Endothelial cell of umbilical vein (primary cell): ENCODE data around the gene COX8A. TPM values are rescaled to one million over a fixed set of nuclear protein-coding genes. Genes with fewer than 3 reads are reported as not detected.

ENCODE experiments used
- BruUV-seq: library from RNA; stranded (reverse); fragments of 400-500 nt; replicated peaks from 2 replicates; lab custom pipeline; 2021; lab: Mats Ljungman, UMichigan
- CTCF ChIA-PET: fragments of 300-600, 350-600 bp; sonication (Branson Sonifier 250); formaldehyde crosslinking; loops from one replicate; lab custom pipeline; 2021; ENCODE audit warnings: antibody characterized with exemption, inconsistent platforms; lab: Charles Lee
- POLR2A ChIA-PET: fragments of 300-600, 350-600 bp; sonication (Branson Sonifier 250); formaldehyde crosslinking; loops from one replicate; lab custom pipeline; 2021; ENCODE audit warnings: antibody characterized with exemption, inconsistent platforms; lab: Charles Lee
- DNase-seq: peaks from one replicate; pipeline ENCODE4 v3.0.0-alpha.2; 2011; ENCODE audit warnings: low read depth, low spot score
- FAIRE-seq: peaks from 2 replicates; lab custom pipeline; 2011; peaks lifted over from hg19 to GRCh38; lab: Jason Lieb, UNC
- H2AFZ ChIP-seq: 2 replicates; pipeline ENCODE4 v1.6.0; 2012; ENCODE audit warnings: low read depth, low read length, control low read depth, inconsistent platforms
- H3K27ac ChIP-seq: 2 replicates; pipeline ENCODE4 v1.5.1; 2011; ENCODE audit warnings: low read depth, mild to moderate bottlenecking, control low read depth, low read length, moderate library complexity; ENCODE audit not compliant: insufficient read depth
- H3K27me3 ChIP-seq, 2 experiments: 2 replicates each; pipeline versions ENCODE4 v1.6.0 to v1.6.1; 2011; ENCODE audit warnings: low read length in 2 of 2, mixed read lengths in 1 of 2; ENCODE audit not compliant: control insufficient read depth in 2 of 2, insufficient read depth in 2 of 2
- H3K36me3 ChIP-seq, 2 experiments: 2 replicates in 1 of 2; 3 replicates in 1 of 2; pipeline ENCODE4 v1.5.1; 2011; ENCODE audit warnings: low read length in 2 of 2, mild to moderate bottlenecking in 1 of 2, moderate library complexity in 1 of 2; ENCODE audit not compliant: control insufficient read depth in 2 of 2, insufficient read depth in 2 of 2; ENCODE audit errors: extremely low read depth in 1 of 2
- H3K4me1 ChIP-seq: 3 replicates; pipeline ENCODE4 v1.5.1; 2011; ENCODE audit warnings: mild to moderate bottlenecking, low read length; ENCODE audit not compliant: control insufficient read depth, insufficient read depth; ENCODE audit errors: extremely low read depth
- H3K4me2 ChIP-seq: 2 replicates; pipeline ENCODE4 v1.6.1; 2011; ENCODE audit warnings: low read length, control low read depth, mixed read lengths; ENCODE audit not compliant: insufficient read depth
- H3K4me3 ChIP-seq, 3 experiments: fragments of 200-600 bp in 1 of 3; sonication (generic), shearing (Covaris generic) in 1 of 3; replicated peaks in 1 of 3; 2 replicates each; pipeline ENCODE4 v1.5.1; 2011 to 2016; ENCODE audit warnings: control low read depth in 3 of 3, low read length in 3 of 3, mild to moderate bottlenecking in 2 of 3, inconsistent platforms in 1 of 3, low read depth in 1 of 3, moderate library complexity in 1 of 3; ENCODE audit not compliant: insufficient read depth in 1 of 3
- H3K79me2 ChIP-seq: 2 replicates; pipeline ENCODE4 v1.6.0; 2012; ENCODE audit warnings: low read length, inconsistent platforms; ENCODE audit not compliant: control insufficient read depth, insufficient read depth
- H3K9ac ChIP-seq: replicated peaks from 2 replicates; pipeline ENCODE3; 2011; ENCODE audit warnings: low read length, control low read depth; ENCODE audit not compliant: insufficient read depth; ENCODE audit errors: extremely low read depth
- H3K9me1 ChIP-seq: replicated peaks from 3 replicates; pipeline ENCODE4 v1.6.0; 2011; ENCODE audit warnings: mild to moderate bottlenecking, low read length; ENCODE audit not compliant: control insufficient read depth, insufficient read depth; ENCODE audit errors: extremely low read depth
- H3K9me3 ChIP-seq: replicated peaks from 2 replicates; pipeline ENCODE4 v1.5.1; 2012; ENCODE audit warnings: low read length, inconsistent platforms; ENCODE audit not compliant: control insufficient read depth, insufficient read depth
- H4K20me1 ChIP-seq: replicated peaks from 2 replicates; pipeline ENCODE3; 2011; ENCODE audit warnings: mild to moderate bottlenecking, low read length; ENCODE audit not compliant: control insufficient read depth, insufficient read depth; ENCODE audit errors: extremely low read depth
- CTCF ChIP-seq, 2 donors: IDR thresholded peaks; 1 replicate in 1 of 2; 2 replicates in 1 of 2; pipeline ENCODE4 v1.5.1; 2011; ENCODE audit warnings: low read length in 2 of 2, mild to moderate bottlenecking in 2 of 2, moderate library complexity in 2 of 2, control low read depth in 1 of 2, inconsistent platforms in 1 of 2, low read depth in 1 of 2; ENCODE audit not compliant: insufficient read depth in 1 of 2; ENCODE audit errors: extremely low read depth in 1 of 2
- EZH2 ChIP-seq: IDR thresholded peaks from 2 replicates; pipeline ENCODE4 v1.6.1; 2012; ENCODE audit warnings: borderline replicate concordance, low read depth, mild to moderate bottlenecking, moderate library complexity, low read length, inconsistent platforms; ENCODE audit not compliant: severe bottlenecking
- FOS ChIP-seq: IDR thresholded peaks from 2 replicates; pipeline ENCODE4 v1.6.1; 2011; ENCODE audit warnings: mild to moderate bottlenecking, low read length, moderate library complexity, borderline replicate concordance; ENCODE audit not compliant: insufficient read depth
- GATA2 ChIP-seq: IDR thresholded peaks from 2 replicates; pipeline ENCODE4 v1.7.0; 2011; ENCODE audit warnings: low read depth, mild to moderate bottlenecking, moderate library complexity, mixed read lengths, low read length; ENCODE audit not compliant: insufficient read length, insufficient read depth
- JUN ChIP-seq: IDR thresholded peaks from 2 replicates; pipeline ENCODE4 v1.6.1; 2011; ENCODE audit warnings: borderline replicate concordance, low read depth; ENCODE audit not compliant: insufficient read length, insufficient read depth
- MAX ChIP-seq: IDR thresholded peaks from 2 replicates; pipeline ENCODE4 v1.6.1; 2011; ENCODE audit not compliant: insufficient read depth, insufficient read length
- MYC ChIP-seq: IDR thresholded peaks from one replicate; pipeline ENCODE4 v1.6.1; 2011; ENCODE audit warnings: mild to moderate bottlenecking, low read depth, low read length
- POLR2A ChIP-seq: IDR thresholded peaks from 2 replicates; pipeline ENCODE4 v1.6.1; 2012; ENCODE audit warnings: low read depth, mild to moderate bottlenecking, control low read depth, low read length
- POLR2AphosphoS5 ChIP-seq: IDR thresholded peaks from 2 replicates; pipeline ENCODE4 v1.6.1; 2012; ENCODE audit warnings: low read depth, mild to moderate bottlenecking, control low read depth, low read length, moderate library complexity; ENCODE audit not compliant: insufficient read depth
- dilution Hi-C: fragments of 300-500 bp; cut with MboI; formaldehyde crosslinking; loops from one replicate; pipeline ENCODE4 v1.15.0; 2019; ENCODE audit warnings: low sequenced_read_pairs; ENCODE audit not compliant: extremely low pct_ligation_motif_present
- intact Hi-C: fragments of 100-400 bp; cut with micrococcal nuclease; formaldehyde crosslinking; loops from one replicate; pipeline ENCODE4 v1.10.0; 2022
- polyA plus RNA-seq, 4 experiments: library from polyadenylated mRNA; depleted of rRNA in 3 of 4; stranded (reverse) in 3 of 4; unstranded in 1 of 4; fragments of >200 nt; gene quantifications; 2 replicates each; pipeline versions ENCODE4 v1.2.1 to v1.2.3, GENCODE V29; 2011 to 2012; ENCODE audit warnings: missing spikeins in 1 of 4
- total RNA-seq: library from RNA; stranded (reverse); gene quantifications from 2 replicates; pipeline ENCODE4 v1.2.3, GENCODE V29; 2021

The COX8A gene
- total and polyA plus RNA-seq, 2 donors (not counting 3 experiments of a cell fraction or from before 2014, with no cell fraction given), result 339 to 930 TPM

GRCh38 chr11:64017945-64018224 lies 43.5 kb downstream of the COX8A start:
- Histone ChIP-seq H3K4me3 (no peak overlapping the region), H3K9me1 (no peaks in the 10 kb centered on the region), H3K4me1 (no peaks in the 10 kb centered on the region), H3K9ac (no peak overlapping the region), H3K4me2 (no peak overlapping the region), H3K36me3 (no peaks in the 10 kb centered on the region), H3K79me2 (no peaks in the 10 kb centered on the region), H2AFZ (no peak overlapping the region), H3K9me3 (no peaks in the 10 kb centered on the region), H4K20me1 (no peaks in the 10 kb centered on the region), H3K27me3 (no peaks in the 10 kb centered on the region), H3K27ac (no peak overlapping the region)
- FAIRE-seq (no peak), DNase-seq (no peak)
- dilution Hi-C loops, result no loop called here
- CTCF ChIA-PET, result interaction anchor here (1.1 to 2.3 kb wide), 3 partner anchors 11 to 130 kb away, joined by 3 to 10 read pairs (median 6); no protein-coding TSS in a partner anchor
- intact Hi-C loops, result no loop called here
- no TSS peak for BruUV-seq
- POLR2A ChIA-PET, result no interaction called here
- TF ChIP-seq POLR2AphosphoS5 (no peak), EZH2 (no peak), FOS (no peak), GATA2 (no peak), CTCF (IDR thresholded peaks at IDR 0.05; ENCODE audit: extremely low read depth in 1 of 2, insufficient read depth in 1 of 2, low read depth in 1 of 2, low read length in 2 of 2) (no peak), MYC (no peak)

GRCh38 chr11:64018310-64018709 lies 43.9 kb downstream of the COX8A start:
- Histone ChIP-seq H3K4me3 (no peak overlapping the region), H3K9me3 (no peaks in the 10 kb centered on the region), H4K20me1 (no peaks in the 10 kb centered on the region), H3K36me3 (no peaks in the 10 kb centered on the region), H2AFZ (no peak overlapping the region), H3K79me2 (no peaks in the 10 kb centered on the region), H3K9me1 (no peaks in the 10 kb centered on the region), H3K27ac (no peak overlapping the region), H3K9ac (no peak overlapping the region), H3K4me1 (no peaks in the 10 kb centered on the region), H3K4me2 (no peak overlapping the region), H3K27me3 (no peaks in the 10 kb centered on the region)
- POLR2A ChIA-PET, result no interaction called here
- CTCF ChIA-PET, result interaction anchor here (1.1 kb wide), 1 partner anchor 11 kb away, joined by 3 read pairs; no protein-coding TSS in a partner anchor
- intact Hi-C loops (no loop called here), dilution Hi-C loops (no loop called here)
- DNase-seq, result no peak
- TF ChIP-seq CTCF (IDR thresholded peaks at IDR 0.05; ENCODE audit: extremely low read depth in 1 of 2, insufficient read depth in 1 of 2, low read depth in 1 of 2, low read length in 2 of 2) (no peak), FOS (no peak), POLR2AphosphoS5 (no peak), GATA2 (no peak), MAX (no peak), POLR2A (no peak), JUN (no peak), EZH2 (no peak), MYC (no peak)
- no TSS peak for BruUV-seq
- no peak for FAIRE-seq
